GM18868 (cell line): ENCODE measurements around the gene SPDYE5.

Experiments
- ATAC-seq: cut with Tn5 transposase; IDR thresholded peaks from one replicate; pipeline ENCODE4 v1.9.1; 2021; ENCODE audit warnings: mild to moderate bottlenecking, moderate library complexity; ENCODE audit not compliant: unreplicated experiment

The SPDYE5 gene

GRCh38 chr7:75536940-75537538, 44.9 kb downstream of the SPDYE5 start:
- no peak for ATAC-seq

- ATAC-seq: no peak
These were observed 45.6 kb downstream of the SPDYE5 start for GRCh38 chr7:75537731-75538130.

DNA sequence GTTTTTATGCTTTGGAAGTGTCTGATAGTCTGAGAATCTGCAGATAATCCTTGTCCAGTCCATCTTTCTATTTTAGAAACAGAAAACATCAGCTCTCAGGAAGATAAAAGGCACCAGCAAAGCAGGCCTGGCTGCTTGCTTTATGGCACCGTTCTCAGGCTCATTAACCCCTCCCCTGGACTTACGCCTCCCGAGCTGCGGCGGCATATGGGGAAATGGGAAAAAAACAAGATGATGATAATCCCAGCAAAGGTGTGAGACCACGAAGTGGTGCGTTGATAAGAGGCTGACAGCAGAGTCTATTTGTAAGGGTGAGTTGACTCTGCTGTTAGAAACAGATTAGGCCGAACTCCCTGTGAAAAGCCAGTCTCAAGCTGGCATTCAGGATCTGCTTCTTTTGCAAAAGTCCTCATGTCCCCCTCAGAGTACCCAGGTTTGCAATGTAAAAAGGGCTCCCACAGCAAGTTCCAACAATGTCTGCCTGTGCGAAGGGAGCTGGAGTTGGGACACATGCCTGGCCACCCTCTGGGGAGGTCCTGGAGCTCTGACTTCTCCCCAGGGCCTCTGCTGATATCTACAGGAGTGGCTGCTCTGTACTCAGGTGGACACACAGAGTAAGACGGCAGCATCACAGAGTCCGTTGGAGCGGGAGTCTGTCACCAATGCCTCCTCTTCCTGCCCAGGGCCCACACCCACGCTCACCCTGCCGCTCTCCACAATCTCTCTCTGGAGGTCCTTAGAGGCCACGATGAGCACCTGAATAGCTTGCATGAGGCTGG, 54.3 kb downstream of the SPDYE5 start:
- no peak for ATAC-seq
